Caco-2 (cell line): ENCODE data around the gene RRBP1. TPM values are rescaled to one million over a fixed set of nuclear protein-coding genes. Genes with fewer than 3 reads are reported as not detected.

Experiments
- BruUV-seq: library from RNA; stranded (reverse); fragments of 400-500 nt; replicated peaks from 2 replicates; lab custom pipeline; 2021; lab: Mats Ljungman, UMichigan
- CTCF ChIA-PET: fragments of 300-600 bp; sonication (Branson Sonifier 250); formaldehyde crosslinking; loops from one replicate; lab custom pipeline; 2022; ENCODE audit warnings: antibody characterized with exemption; lab: Charles Lee
- POLR2A ChIA-PET: fragments of 300-600 bp; sonication (Branson Sonifier 250); formaldehyde crosslinking; loops from one replicate; lab custom pipeline; 2022; ENCODE audit warnings: antibody characterized with exemption; lab: Charles Lee
- DNase-seq, 2 experiments: peaks; one replicate each; pipeline versions ENCODE4 v3.0.0 to v3.0.0-alpha.2; 2020 to 2022
- H3K27me3 ChIP-seq: replicated peaks from 2 replicates; pipeline ENCODE4 v1.6.0; 2011; ENCODE audit warnings: low read length; ENCODE audit not compliant: control insufficient read depth, insufficient read depth
- H3K36me3 ChIP-seq: 2 replicates; pipeline ENCODE4 v1.5.1; 2011; ENCODE audit warnings: low read length; ENCODE audit not compliant: control insufficient read depth, insufficient read depth
- H3K4me1 ChIP-seq: fragments of 250-450 bp; sonication (Bioruptor Pico); 2 replicates; pipeline ENCODE4 v1.5.1; 2020; ENCODE audit warnings: mild to moderate bottlenecking
- H3K4me3 ChIP-seq: 2 replicates; pipeline ENCODE4 v1.5.1; 2011; ENCODE audit warnings: low read depth, mild to moderate bottlenecking, control low read depth, low read length
- H3K9me3 ChIP-seq: fragments of 250-450 bp; sonication (Bioruptor Pico); 2 replicates; pipeline ENCODE4 v1.5.1; 2020; ENCODE audit warnings: mild to moderate bottlenecking, moderate library complexity
- H3K27ac Mint-ChIP-seq: one replicate; pipeline ENCODE4 v1.8.0; 2022; ENCODE audit warnings: mixed read lengths; ENCODE audit not compliant: unreplicated experiment
- H3K27me3 Mint-ChIP-seq: one replicate; pipeline ENCODE4 v1.8.0; 2022; ENCODE audit warnings: mixed read lengths; ENCODE audit not compliant: insufficient read depth, unreplicated experiment
- H3K36me3 Mint-ChIP-seq: one replicate; pipeline ENCODE4 v1.8.0; 2022; ENCODE audit warnings: mild to moderate bottlenecking, mixed read lengths; ENCODE audit not compliant: insufficient read depth, unreplicated experiment
- H3K4me1 Mint-ChIP-seq: one replicate; pipeline ENCODE4 v1.8.0; 2022; ENCODE audit warnings: low read depth, mixed read lengths; ENCODE audit not compliant: unreplicated experiment
- H3K4me3 Mint-ChIP-seq: one replicate; pipeline ENCODE4 v1.8.0; 2022; ENCODE audit warnings: mild to moderate bottlenecking, moderate library complexity, mixed read lengths; ENCODE audit not compliant: unreplicated experiment
- H3K9me3 Mint-ChIP-seq: one replicate; pipeline ENCODE4 v1.8.0; 2022; ENCODE audit warnings: mixed read lengths; ENCODE audit not compliant: unreplicated experiment
- intact Hi-C: fragments of 100-400 bp; cut with micrococcal nuclease; formaldehyde crosslinking; loops from one replicate; pipeline ENCODE4 v1.10.0; 2022; ENCODE audit not compliant: unreplicated experiment
- total RNA-seq: library from RNA; stranded (reverse); gene quantifications from 2 replicates; pipeline ENCODE4 v1.2.3, GENCODE V29; 2022
- TF ChIP-seq, protein P1 (sequence below), 2 experiments: fragments of 200-600 bp in 1 of 2; IDR thresholded peaks; 1 replicate in 1 of 2; 2 replicates in 1 of 2; pipeline versions ENCODE4 v1.5.1 to v1.8.0; 2011 to 2022; ENCODE audit warnings: antibody characterized with exemption in 1 of 2, control low read depth in 1 of 2, inconsistent platforms in 1 of 2, low read depth in 1 of 2, low read length in 1 of 2, mild to moderate bottlenecking in 1 of 2, moderate library complexity in 1 of 2; ENCODE audit not compliant: insufficient read depth in 1 of 2, severe bottlenecking in 1 of 2, unreplicated experiment in 1 of 2

The RRBP1 gene
- total RNA-seq, 1 experiment from 2014 or later, result 758 TPM

DNA sequence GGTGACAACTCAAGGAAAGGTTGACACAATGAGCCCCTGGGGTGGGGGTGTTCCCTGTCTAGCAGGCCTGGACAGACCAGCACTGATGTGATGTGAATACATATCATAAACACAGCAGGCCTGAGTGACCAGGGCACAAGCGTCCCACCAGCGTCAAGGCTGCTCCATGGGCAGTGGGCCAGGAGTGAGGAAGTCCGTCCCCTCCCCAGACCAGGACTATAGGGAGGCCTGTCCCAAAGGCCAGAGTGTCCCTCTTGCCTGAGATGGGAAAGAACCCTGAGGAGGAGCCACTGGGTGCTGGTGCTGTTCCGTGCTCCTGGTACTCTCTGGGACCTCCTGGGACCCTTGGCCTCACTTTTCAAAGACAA lies 44.6 kb downstream of the RRBP1 start:
- no peak overlapping the region for H3K27ac Mint-ChIP-seq

DNA sequence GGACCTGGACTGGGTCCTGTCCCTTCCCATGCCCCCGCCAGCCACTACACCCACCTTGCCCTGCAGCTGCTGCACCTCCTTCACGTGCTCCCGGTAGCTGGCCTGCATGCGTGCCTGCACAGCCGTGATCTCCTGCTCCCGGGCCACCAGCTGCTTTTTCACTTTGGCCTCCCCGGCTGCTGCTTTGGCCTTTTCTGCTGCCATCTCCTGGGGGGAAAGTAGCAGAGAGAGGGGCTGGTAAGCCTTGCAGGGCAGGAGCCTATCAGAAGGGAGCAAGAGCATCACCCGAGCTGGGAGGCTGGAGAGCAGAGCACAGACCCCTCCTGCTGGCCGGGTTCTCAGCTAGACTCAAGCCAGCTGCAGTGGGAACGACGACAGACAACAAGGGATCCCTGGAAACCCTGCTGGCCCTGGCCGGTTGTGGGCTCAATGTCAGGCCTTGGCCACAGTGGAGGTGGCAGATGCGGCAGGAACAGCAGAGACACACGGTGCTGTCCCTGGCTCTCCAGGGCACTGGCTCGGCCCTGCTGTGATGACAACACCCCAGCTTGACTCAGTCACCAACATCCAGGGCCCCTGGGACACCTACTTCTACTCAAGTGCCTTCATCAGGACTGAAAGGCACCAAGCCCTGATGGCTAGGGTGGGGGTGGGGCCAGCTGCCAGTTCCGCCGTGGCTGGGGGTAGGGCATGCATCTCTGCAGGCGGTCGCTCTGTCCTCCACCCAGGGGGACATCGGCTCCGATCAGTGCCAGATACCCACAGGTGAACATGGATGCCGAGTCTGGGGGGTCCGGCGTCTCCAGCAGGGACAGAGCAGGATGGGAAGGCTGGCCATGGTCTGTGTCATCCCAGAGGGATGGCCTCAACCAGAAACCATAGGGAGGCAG lies 45.3 kb downstream of the RRBP1 start:
- no TSS peak for BruUV-seq
- ChIA-PET CTCF (no interaction called here), POLR2A (interaction anchor here (0.6 kb wide), 1 partner anchor 948 kb away, joined by 5 read pairs; no protein-coding TSS in a partner anchor)
- Mint-ChIP-seq H3K4me1 (peaks cover 11% of the 10 kb centered on the region), H3K4me3 (peak overlapping the region; percentile 24), H3K27me3 (no peaks in the 10 kb centered on the region), H3K36me3 (peaks cover 99% of the 10 kb centered on the region), H3K27ac (peak overlapping the region; percentile 71), H3K9me3 (no peaks in the 10 kb centered on the region)
- H3K27me3 ChIP-seq, result no peaks in the 10 kb centered on the region
- H3K4me1 ChIP-seq, result no peaks in the 10 kb centered on the region
- no peak overlapping the region for H3K4me3 ChIP-seq
- no peak for DNase-seq
- intact Hi-C loops, result no loop called here
- H3K9me3 ChIP-seq, result no peaks in the 10 kb centered on the region
- H3K36me3 ChIP-seq, result peaks cover 32% of the 10 kb centered on the region
- TF ChIP-seq, protein P1, sequence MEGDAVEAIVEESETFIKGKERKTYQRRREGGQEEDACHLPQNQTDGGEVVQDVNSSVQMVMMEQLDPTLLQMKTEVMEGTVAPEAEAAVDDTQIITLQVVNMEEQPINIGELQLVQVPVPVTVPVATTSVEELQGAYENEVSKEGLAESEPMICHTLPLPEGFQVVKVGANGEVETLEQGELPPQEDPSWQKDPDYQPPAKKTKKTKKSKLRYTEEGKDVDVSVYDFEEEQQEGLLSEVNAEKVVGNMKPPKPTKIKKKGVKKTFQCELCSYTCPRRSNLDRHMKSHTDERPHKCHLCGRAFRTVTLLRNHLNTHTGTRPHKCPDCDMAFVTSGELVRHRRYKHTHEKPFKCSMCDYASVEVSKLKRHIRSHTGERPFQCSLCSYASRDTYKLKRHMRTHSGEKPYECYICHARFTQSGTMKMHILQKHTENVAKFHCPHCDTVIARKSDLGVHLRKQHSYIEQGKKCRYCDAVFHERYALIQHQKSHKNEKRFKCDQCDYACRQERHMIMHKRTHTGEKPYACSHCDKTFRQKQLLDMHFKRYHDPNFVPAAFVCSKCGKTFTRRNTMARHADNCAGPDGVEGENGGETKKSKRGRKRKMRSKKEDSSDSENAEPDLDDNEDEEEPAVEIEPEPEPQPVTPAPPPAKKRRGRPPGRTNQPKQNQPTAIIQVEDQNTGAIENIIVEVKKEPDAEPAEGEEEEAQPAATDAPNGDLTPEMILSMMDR (IDR thresholded peaks at IDR 0.05; ENCODE audit: insufficient read depth in 1 of 2, low read depth in 1 of 2, low read length in 1 of 2, severe bottlenecking in 1 of 2, unreplicated experiment in 1 of 2), result no peak

More for the DNA sequence above, 44.6 kb downstream of the RRBP1 start:
- peaks cover 30% of the 10 kb centered on the region for H3K36me3 ChIP-seq
- no peaks in the 10 kb centered on the region for H3K9me3 Mint-ChIP-seq
- no peak overlapping the region for H3K4me3 ChIP-seq
- H3K27me3 ChIP-seq, result no peaks in the 10 kb centered on the region
- no peaks in the 10 kb centered on the region for H3K27me3 Mint-ChIP-seq
- DNase-seq, result no peak
- no peak overlapping the region for H3K4me3 Mint-ChIP-seq
- no peaks in the 10 kb centered on the region for H3K9me3 ChIP-seq
- CTCF ChIA-PET, result no interaction called here
- H3K36me3 Mint-ChIP-seq, result peaks cover 99% of the 10 kb centered on the region
- intact Hi-C loops, result no loop called here
- peaks cover 11% of the 10 kb centered on the region for H3K4me1 Mint-ChIP-seq
- no TSS peak for BruUV-seq
- no peaks in the 10 kb centered on the region for H3K4me1 ChIP-seq
- TF ChIP-seq, protein P1 (IDR thresholded peaks at IDR 0.05; ENCODE audit: insufficient read depth in 1 of 2, low read depth in 1 of 2, low read length in 1 of 2, severe bottlenecking in 1 of 2, unreplicated experiment in 1 of 2), result no peak
- POLR2A ChIA-PET, result no interaction called here

DNA sequence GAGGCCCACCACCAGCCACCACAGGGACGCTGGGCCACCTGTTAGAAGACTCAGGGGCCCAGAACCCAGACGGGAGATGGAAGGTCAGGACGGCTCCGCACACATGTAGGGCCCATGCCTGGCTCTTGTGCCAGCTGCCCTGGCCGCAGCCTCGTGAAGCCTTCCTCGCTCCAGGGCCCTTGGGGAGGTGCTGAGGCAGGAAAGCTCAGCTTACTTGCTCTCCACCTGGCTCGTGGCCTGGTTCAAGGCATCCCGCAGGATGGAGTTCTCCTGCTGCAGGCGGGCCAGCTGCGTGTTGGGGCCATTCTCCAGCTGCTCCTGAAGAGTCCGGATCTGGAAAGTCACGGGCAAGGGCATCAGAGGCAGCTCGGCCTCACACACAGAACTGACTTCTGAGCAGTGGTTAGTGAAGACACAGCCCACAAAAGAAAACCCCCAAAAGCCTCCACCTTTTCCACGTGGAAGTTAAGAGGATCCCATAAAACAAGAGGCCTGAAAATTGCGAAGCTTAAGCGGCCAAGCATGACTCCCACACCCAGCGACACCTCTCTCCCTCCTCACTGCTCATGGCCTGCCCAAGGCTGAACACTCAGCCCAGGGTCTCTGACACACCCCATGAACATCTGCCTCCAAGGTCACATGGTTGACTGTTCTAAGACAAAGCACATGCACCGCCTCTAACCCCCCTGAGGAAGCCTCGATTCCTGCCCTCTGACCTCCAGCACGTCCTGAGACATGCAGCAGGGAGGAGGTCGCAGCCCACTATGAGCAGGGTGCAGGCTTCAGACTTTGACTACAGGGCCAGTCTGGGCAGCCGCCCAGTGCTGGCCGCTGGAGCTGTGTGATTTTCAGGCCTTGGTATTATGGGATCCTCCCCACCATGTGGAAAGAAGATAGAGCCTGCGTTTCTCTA lies 46.5 kb downstream of the RRBP1 start:
- CTCF ChIA-PET, result no interaction called here
- Mint-ChIP-seq H3K27ac (peak overlapping the region; percentile 71), H3K27me3 (no peaks in the 10 kb centered on the region), H3K9me3 (no peaks in the 10 kb centered on the region), H3K4me1 (peaks cover 11% of the 10 kb centered on the region), H3K36me3 (peaks cover 99% of the 10 kb centered on the region), H3K4me3 (no peak overlapping the region)
- intact Hi-C loops, result no loop called here
- Histone ChIP-seq H3K9me3 (no peaks in the 10 kb centered on the region), H3K4me1 (no peaks in the 10 kb centered on the region), H3K36me3 (peaks cover 27% of the 10 kb centered on the region), H3K27me3 (no peaks in the 10 kb centered on the region), H3K4me3 (no peak overlapping the region)
- POLR2A ChIA-PET, result interaction anchor here (0.6 kb wide), 1 partner anchor 950 kb away, joined by 5 read pairs; no protein-coding TSS in a partner anchor
- DNase-seq, result no peak
- TF ChIP-seq, protein P1 (IDR thresholded peaks at IDR 0.05; ENCODE audit: insufficient read depth in 1 of 2, low read depth in 1 of 2, low read length in 1 of 2, severe bottlenecking in 1 of 2, unreplicated experiment in 1 of 2), result no peak
- BruUV-seq, result no TSS peak
